Left colon (tissue), 2 donors: ENCODE results near the gene ADRA2B. TPM values are rescaled to one million over a fixed set of nuclear protein-coding genes. Genes with fewer than 3 reads are reported as not detected.
A peak's percentile ranks its signal among the peaks of the same experiment; 100 is the strongest.

ENCODE experiments used
- ATAC-seq: fragments of 200-7000 bp; cut with Tn5 transposase; one replicate; pipeline ENCODE4 v1.9.1; 2020; ENCODE audit warnings: mild to moderate bottlenecking, moderate library complexity
- DNase-seq, 2 donors: peaks; one replicate each; pipeline ENCODE4 v3.0.0-alpha.2; 2020
- intact Hi-C, 2 donors: fragments of 100-400 bp; cut with DNase I in 1 of 2; cut with micrococcal nuclease in 1 of 2; formaldehyde crosslinking; loops; one replicate each; pipeline versions ENCODE4 v1.11.2 to v1.14.0; 2022; cut with DNase I, micrococcal nuclease
- total RNA-seq, 2 donors: library from RNA; stranded (reverse); fragmentation: NEBNext Ultra II Directional; extraction: Animal tissue kit (Norgen Biotek cat#: 25700); gene quantifications; one replicate each; pipeline ENCODE4 v1.2.1, GENCODE V29; 2021
- donor health status: DM: no; HTN: no; CAD: no.
- donor health status: DM: yes; HTN: yes; CAD: no.

ADRA2B gene
- total RNA-seq, 2 donors from 2014 or later = 0.12 to 0.84 TPM

GRCh38 chr2:96122391-96122790, 6.0 kb upstream of the ADRA2B start:
- DNase-seq = no peak
- ATAC-seq = no peak
- intact Hi-C loops = no loop called here

GRCh38 chr2:96121414-96121813, 5.0 kb upstream of the ADRA2B start:
- DNase-seq (no peak), ATAC-seq (no peak)
- intact Hi-C loops = no loop called here

- intact Hi-C loops = no loop called here
- DNase-seq (no peak), ATAC-seq (no peak)
Observed at GRCh38 chr2:96120991-96121390, 4.6 kb upstream of the ADRA2B start.

- ATAC-seq (no peak), DNase-seq (no peak)
- intact Hi-C loops = no loop called here
Observed at GRCh38 chr2:96120091-96120720, 3.8 kb upstream of the ADRA2B start.

- DNase-seq (no peak), ATAC-seq (no peak)
- intact Hi-C loops = no loop called here
Observed at GRCh38 chr2:96119389-96119751, 3.0 kb upstream of the ADRA2B start.

- ATAC-seq = no peak
- peak in 1 of 2 donors; percentile 21 for DNase-seq
- intact Hi-C loops = no loop called here
Observed at GRCh38 chr2:96118698-96119388, 2.5 kb upstream of the ADRA2B start.

GRCh38 chr2:96117701-96118588, 1.6 kb upstream of the ADRA2B start:
- DNase-seq = peak in 1 of 2 donors; percentile 28
- peak; percentile 14 for ATAC-seq
- intact Hi-C loops = no loop called here

- ATAC-seq = peak; percentile 83
- intact Hi-C loops = no loop called here
- DNase-seq = peak; percentile 22 to 71
Observed at GRCh38 chr2:96116879-96117533, 635 bp upstream of the ADRA2B start.

- intact Hi-C loops = no loop called here
- no peak for ATAC-seq
Observed at GRCh38 chr2:96115631-96116423, 544 bp downstream of the ADRA2B start.

GRCh38 chr2:96114903-96115581, 1.3 kb downstream of the ADRA2B start:
- peak in 1 of 2 donors; percentile 15 for DNase-seq
- no peak for ATAC-seq
- intact Hi-C loops = no loop called here

More at GRCh38 chr2:96115631-96116423, 544 bp downstream of the ADRA2B start:
- peak in 1 of 2 donors; percentile 21 for DNase-seq

- no peak for ATAC-seq
- intact Hi-C loops = no loop called here
- DNase-seq = no peak
Observed at GRCh38 chr2:96114546-96114902, 1.8 kb downstream of the ADRA2B start.

GRCh38 chr2:96113951-96114350, 2.4 kb downstream of the ADRA2B start:
- no peak for DNase-seq
- intact Hi-C loops = no loop called here
- no peak for ATAC-seq

- intact Hi-C loops = no loop called here
Observed at GRCh38 chr2:96113367-96113677, 3.0 kb downstream of the ADRA2B start.

GRCh38 chr2:96112501-96113366, 3.6 kb downstream of the ADRA2B start:
- intact Hi-C loops = no loop called here
- DNase-seq = no peak
- ATAC-seq = no peak

More at GRCh38 chr2:96113367-96113677, 3.0 kb downstream of the ADRA2B start:
- no peak for ATAC-seq
- no peak for DNase-seq

GRCh38 chr2:96111823-96112500, 4.4 kb downstream of the ADRA2B start:
- no peak for ATAC-seq
- intact Hi-C loops = no loop called here
- DNase-seq = peak in 1 of 2 donors; percentile 15

- peak in 1 of 2 donors; percentile 17 for DNase-seq
- intact Hi-C loops = no loop called here
- ATAC-seq = no peak
Observed at GRCh38 chr2:96111257-96111640, 5.1 kb downstream of the ADRA2B start.
